H1 (cell line): ENCODE results near the gene CARF.

Source experiments
- RAD21 ChIP-seq, 2 experiments: IDR thresholded peaks in 1 of 2; conservative IDR thresholded peaks in 1 of 2; 2 replicates each; pipeline ENCODE4 v1.6.1; 2011; ENCODE audit warnings: low read depth in 2 of 2, low read length in 2 of 2, improper control_type of control experiment in 1 of 2, inconsistent platforms in 1 of 2, mild to moderate bottlenecking in 1 of 2, moderate library complexity in 1 of 2
- RNF2 ChIP-seq: fragments of 200-900, 300-1000 bp; sonication (generic); IDR thresholded peaks from 2 replicates; pipeline ENCODE4 v1.7.1; 2016; ENCODE audit warnings: borderline replicate concordance, low read depth, mild to moderate bottlenecking, antibody characterized with exemption, low read length; ENCODE audit not compliant: poor library complexity, severe bottlenecking; ENCODE audit errors: missing control alignments
- SIX5 ChIP-seq: IDR thresholded peaks from 2 replicates; pipeline ENCODE4 v1.6.1; 2011; ENCODE audit warnings: mild to moderate bottlenecking, low read depth, low read length
- SUZ12 ChIP-seq: fragments of 200-600 bp; sonication (generic); IDR thresholded peaks from 2 replicates; pipeline ENCODE4 v1.6.1; 2012; ENCODE audit warnings: mild to moderate bottlenecking, inconsistent platforms, low read length, moderate library complexity, mixed read lengths
- TF ChIP-seq, protein P1 (sequence below), 3 experiments: IDR thresholded peaks; 1 replicate in 2 of 3; 2 replicates in 1 of 3; pipeline versions ENCODE4 v1.5.1 to v1.6.1; 2011; ENCODE audit warnings: low read length in 3 of 3, mild to moderate bottlenecking in 3 of 3, inconsistent platforms in 2 of 3, low read depth in 1 of 3, moderate library complexity in 1 of 3; ENCODE audit not compliant: insufficient read depth in 1 of 3; ENCODE audit errors: control extremely low read depth in 1 of 3

DNA sequence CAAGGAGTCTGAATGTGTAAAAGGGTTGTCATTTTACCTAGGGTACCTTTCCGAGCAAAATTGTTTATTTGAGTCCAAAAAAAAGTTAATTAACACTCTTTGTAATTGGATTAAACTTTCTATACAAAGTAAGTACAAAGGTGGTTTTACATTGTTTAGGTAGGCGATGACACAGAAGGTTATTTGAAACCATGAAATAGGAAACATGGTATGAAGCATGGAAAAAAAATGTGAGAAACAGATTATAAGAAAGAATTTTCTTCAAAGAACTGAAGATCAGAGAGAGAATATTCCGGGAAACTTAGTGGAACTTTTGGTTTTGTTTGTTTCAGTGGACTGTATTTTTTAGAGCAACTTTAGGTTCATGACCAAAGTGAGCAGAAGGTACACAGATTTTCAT lies 32.7 kb downstream of the CARF start:
- TF ChIP-seq SIX5 (no peak), SUZ12 (no peak), RNF2 (no peak), RAD21 (IDR thresholded peaks at IDR 0.05 in 1 of 2, conservative IDR thresholded peaks at IDR 0.05 in 1 of 2; ENCODE audit: low read depth in 2 of 2, low read length in 2 of 2) (no peak)
- TF ChIP-seq, protein P1, sequence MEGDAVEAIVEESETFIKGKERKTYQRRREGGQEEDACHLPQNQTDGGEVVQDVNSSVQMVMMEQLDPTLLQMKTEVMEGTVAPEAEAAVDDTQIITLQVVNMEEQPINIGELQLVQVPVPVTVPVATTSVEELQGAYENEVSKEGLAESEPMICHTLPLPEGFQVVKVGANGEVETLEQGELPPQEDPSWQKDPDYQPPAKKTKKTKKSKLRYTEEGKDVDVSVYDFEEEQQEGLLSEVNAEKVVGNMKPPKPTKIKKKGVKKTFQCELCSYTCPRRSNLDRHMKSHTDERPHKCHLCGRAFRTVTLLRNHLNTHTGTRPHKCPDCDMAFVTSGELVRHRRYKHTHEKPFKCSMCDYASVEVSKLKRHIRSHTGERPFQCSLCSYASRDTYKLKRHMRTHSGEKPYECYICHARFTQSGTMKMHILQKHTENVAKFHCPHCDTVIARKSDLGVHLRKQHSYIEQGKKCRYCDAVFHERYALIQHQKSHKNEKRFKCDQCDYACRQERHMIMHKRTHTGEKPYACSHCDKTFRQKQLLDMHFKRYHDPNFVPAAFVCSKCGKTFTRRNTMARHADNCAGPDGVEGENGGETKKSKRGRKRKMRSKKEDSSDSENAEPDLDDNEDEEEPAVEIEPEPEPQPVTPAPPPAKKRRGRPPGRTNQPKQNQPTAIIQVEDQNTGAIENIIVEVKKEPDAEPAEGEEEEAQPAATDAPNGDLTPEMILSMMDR (IDR thresholded peaks at IDR 0.05; ENCODE audit: control extremely low read depth in 1 of 3, insufficient read depth in 1 of 3, low read depth in 1 of 3, low read length in 3 of 3) = no peak
